OCI-LY1 (cell line): ENCODE measurements around the gene MINDY3.

Experiments
- CTCF ChIP-seq: fragments of 200-600 bp; sonication (generic), shearing (Covaris generic); IDR thresholded peaks from 2 replicates; pipeline ENCODE4 v1.5.1; 2017; ENCODE audit warnings: mild to moderate bottlenecking, antibody characterized with exemption, low read length, moderate library complexity, mixed read lengths
- EZH2 ChIP-seq: fragments of 200-600 bp; sonication (generic), shearing (Covaris generic); IDR thresholded peaks from 2 replicates; pipeline ENCODE4 v1.8.0; 2017; ENCODE audit warnings: borderline replicate concordance, mixed run types, mild to moderate bottlenecking, antibody characterized with exemption, low read length, moderate library complexity, mixed read lengths

- no peak for TF ChIP-seq EZH2
- no peak for TF ChIP-seq CTCF
These were observed 44.9 kb downstream of the MINDY3 start for GRCh38 chr10:15815242-15815885.
